ENCODE data around the gene TTC39C.

DNA sequence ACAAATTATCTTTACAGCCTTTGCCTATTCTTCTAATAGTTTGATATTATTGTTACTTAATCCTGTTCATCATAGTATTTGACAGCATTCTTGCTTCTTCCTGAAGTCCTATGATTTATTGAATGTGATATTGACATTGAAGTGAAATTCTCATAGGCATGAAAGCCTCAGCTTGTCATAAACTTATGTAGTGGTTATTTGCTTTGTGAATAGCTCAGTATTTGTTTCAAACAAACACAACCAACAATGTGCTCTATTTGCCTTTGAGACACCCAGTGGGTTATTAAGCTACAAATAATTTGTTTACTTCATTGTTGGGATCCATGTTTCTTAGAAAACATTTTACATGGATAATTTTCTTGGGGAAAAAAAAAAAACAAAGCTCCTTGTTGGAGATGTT is 57.2 kb downstream of the TTC39C start:
- no peak for TF ChIP-seq CTCF (IDR thresholded peaks at IDR 0.05)
- no peak for TF ChIP-seq POLR2A (IDR thresholded peaks at IDR 0.05)
